Measurements from ENCODE around the gene INSIG2. TPM values are rescaled to one million over a fixed set of nuclear protein-coding genes. Genes with fewer than 3 reads are reported as not detected.

Gene INSIG2
- total and polyA plus RNA-seq, 2 of the 4 experiments (the other 2 are of a cell fraction), result 9.1 to 11.7 TPM

DNA sequence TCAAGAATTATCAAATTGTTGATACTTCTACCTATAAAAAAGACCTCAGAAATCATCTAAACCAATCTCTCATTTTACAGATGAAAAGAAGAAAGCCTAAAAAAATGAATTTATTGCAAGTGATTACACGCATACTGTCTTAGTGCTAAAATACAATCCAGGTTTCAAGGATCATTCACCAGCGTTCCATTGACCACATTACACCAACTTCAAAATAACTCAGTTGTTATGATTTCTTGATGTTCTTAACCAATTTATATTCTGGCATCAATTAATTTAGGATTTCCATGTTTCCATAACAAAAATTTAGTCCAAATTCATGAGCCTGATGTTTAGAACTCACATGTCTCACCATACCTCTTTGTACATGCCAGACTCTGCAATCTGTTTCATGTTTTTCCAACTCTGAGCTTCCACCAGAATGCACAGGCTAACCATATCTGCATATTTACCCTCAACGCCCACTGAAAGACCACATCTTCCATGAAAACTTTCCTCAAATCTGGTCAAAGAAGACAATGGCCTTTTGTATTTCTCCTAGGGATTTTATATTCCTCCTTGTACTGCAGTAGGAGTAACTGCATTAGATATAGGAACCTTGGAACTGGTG lies 2.1 kb upstream of the INSIG2 start:
- Histone ChIP-seq H4K8ac (ENCODE audit: low read depth in 2 of 2, low read length in 2 of 2) (no peak overlapping the region), H4K91ac (ENCODE audit: insufficient read depth, low read depth, low read length) (no peak overlapping the region), H3K9me3 (ENCODE audit: control insufficient read depth, insufficient read depth, low read length) (no peaks in the 10 kb centered on the region), H3K4me1 (ENCODE audit: control insufficient read depth, insufficient read depth, low read length) (peaks cover 1% of the 10 kb centered on the region; the same call in 1 of the 2 replicates), H3K14ac (replicated peaks; ENCODE audit: low read depth, low read length) (no peak overlapping the region), H3K36me3 (ENCODE audit: control insufficient read depth, insufficient read depth, low read length) (no peaks in the 10 kb centered on the region), H3K9me1 (ENCODE audit: insufficient read depth, low read length) (no peaks in the 10 kb centered on the region), H3K56ac (ENCODE audit: extremely low read depth, insufficient read depth, low read length) (no peak overlapping the region), H2BK120ac (ENCODE audit: low read depth, low read length) (no peak overlapping the region), H2BK15ac (ENCODE audit: low read depth, low read length) (no peak overlapping the region), H3K9ac (ENCODE audit: low read depth, low read length) (no peak overlapping the region), H3K4me3 (ENCODE audit: insufficient read depth, low read depth, low read length) (no peak overlapping the region), H4K5ac (ENCODE audit: low read depth, low read length) (no peak overlapping the region), H3K18ac (ENCODE audit: low read depth, low read length) (no peak overlapping the region), H2AK9ac (replicated peaks; ENCODE audit: low read depth, low read length, poor library complexity) (no peak overlapping the region), H2BK20ac (ENCODE audit: low read depth, low read length) (no peak overlapping the region), H2AFZ (replicated peaks; ENCODE audit: low read length, poor library complexity) (no peak overlapping the region), H2AK5ac (ENCODE audit: low read depth, low read length) (no peak overlapping the region), H3K27ac (ENCODE audit: insufficient read depth, low read length) (no peak overlapping the region), H3K27me3 (ENCODE audit: control insufficient read depth, insufficient read depth, low read length) (peaks cover 8% of the 10 kb centered on the region; the same call in 1 of the 2 replicates), H3K4ac (ENCODE audit: low read depth, low read length) (no peak overlapping the region), H3K23ac (ENCODE audit: low read depth, low read length) (no peak overlapping the region), H2BK5ac (ENCODE audit: low read depth, low read length, poor library complexity, severe bottlenecking) (no peak overlapping the region), H3K4me2 (ENCODE audit: low read depth, low read length) (no peak overlapping the region), H3K79me1 (ENCODE audit: low read depth in 1 of 2, low read length in 2 of 2) (peaks cover 3 to 22% of the 10 kb centered on the region in 2 experiments; a peak in 2 of 4 replicates), H4K20me1 (ENCODE audit: insufficient read depth, low read length) (peaks cover 3% of the 10 kb centered on the region; the same call in 1 of the 2 replicates)
- dilution Hi-C loops (cut with HindIII; ENCODE audit: low sequenced_read_pairs, unreplicated experiment), result no loop called here
- intact Hi-C loops (cut with micrococcal nuclease), result loop anchor here (5.0 kb wide), 1 partner anchor 101 kb away; no protein-coding TSS in a partner anchor
- ChIA-PET POLR2A (ENCODE audit: unreplicated experiment) (no interaction called here), CTCF (interaction anchor here (0.7 kb wide), 1 partner anchor 9 kb away, joined by 3 read pairs; no protein-coding TSS in a partner anchor)
- TF ChIP-seq RAD21 (IDR thresholded peaks at IDR 0.05; ENCODE audit: low read length) (no peak), ELK1 (IDR thresholded peaks at IDR 0.05; ENCODE audit: borderline replicate concordance, low read depth, low read length) (no peak), MAZ (IDR thresholded peaks at IDR 0.05; ENCODE audit: borderline replicate concordance, low read depth, low read length) (no peak), BHLHE40 (IDR thresholded peaks at IDR 0.05; ENCODE audit: low read depth, low read length) (no peak), RFX5 (IDR thresholded peaks at IDR 0.05; ENCODE audit: low read depth, low read length) (no peak), RCOR1 (IDR thresholded peaks at IDR 0.05; ENCODE audit: insufficient replicate concordance, low read length) (no peak), USF2 (IDR thresholded peaks at IDR 0.05; ENCODE audit: low read depth, low read length) (no peak), CTCF (conservative IDR thresholded peaks at IDR 0.05; ENCODE audit: low read depth, low read length) (no peak), SMC3 (IDR thresholded peaks at IDR 0.05; ENCODE audit: low read depth, low read length) (no peak), CHD1 (IDR thresholded peaks at IDR 0.05; ENCODE audit: low read depth, low read length) (no peak), FOS (IDR thresholded peaks at IDR 0.05; ENCODE audit: low read depth, low read length) (no peak), MAFK (IDR thresholded peaks at IDR 0.05; ENCODE audit: low read depth, low read length) (no peak), NFE2L2 (IDR thresholded peaks at IDR 0.05; ENCODE audit: low read depth, low read length) (no peak), POLR2A (IDR thresholded peaks at IDR 0.05; ENCODE audit: low read depth, low read length) (no peak), CEBPB (IDR thresholded peaks at IDR 0.05; ENCODE audit: low read depth, low read length) (no peak), MXI1 (IDR thresholded peaks at IDR 0.05; ENCODE audit: borderline replicate concordance, low read depth, low read length) (no peak)
- no CpG with 5 or more reads among the region's 3 CpGs for WGBS, 2 experiments (ENCODE audit: extremely low coverage in 2 of 2, insufficient read length in 1 of 2)
- in situ Hi-C loops (cut with MboI; ENCODE audit: low sequenced_read_pairs), result no loop called here
- no peak for ATAC-seq (ENCODE audit: low read depth)
- no peak for DNase-seq
- BruUV-seq (replicated peaks), result no TSS peak
